H1 (cell line): ENCODE measurements around the gene H6PD. TPM values are rescaled to one million over a fixed set of nuclear protein-coding genes. Genes with fewer than 3 reads are reported as not detected.
A peak's percentile ranks its signal among the peaks of the same experiment; 100 is the strongest.

Experiments used
- CTCF ChIA-PET: fragments of 300-600 bp; sonication (Branson Sonifier 250); formaldehyde crosslinking; loops from one replicate; lab custom pipeline; 2021; ENCODE audit not compliant: partially characterized antibody; lab: Charles Lee
- POLR2A ChIA-PET: fragments of 300-600 bp; sonication (Branson Sonifier 250); formaldehyde crosslinking; loops from one replicate; lab custom pipeline; 2021; ENCODE audit warnings: inconsistent platforms; ENCODE audit not compliant: partially characterized antibody; lab: Charles Lee
- DNase-seq, 2 experiments: peaks; one replicate each; pipeline versions ENCODE4 v3.0.0 to v3.0.0-alpha.2; 2010 to 2022; ENCODE audit warnings: low spot score in 2 of 2, low read depth in 1 of 2, mixed read lengths in 1 of 2
- FAIRE-seq: peaks from 2 replicates; lab custom pipeline; 2011; peaks lifted over from hg19 to GRCh38; lab: Jason Lieb, UNC
- H2AFZ ChIP-seq: 2 replicates; pipeline ENCODE4 v1.8.1; 2012; ENCODE audit warnings: low read length, inconsistent platforms
- H2AK5ac ChIP-seq: 2 replicates; pipeline ENCODE4 v1.6.1; 2013; ENCODE audit warnings: low read depth, low read length
- H2BK120ac ChIP-seq: replicated peaks from 2 replicates; pipeline ENCODE3; 2013; ENCODE audit warnings: low read depth, low read length, inconsistent platforms
- H2BK12ac ChIP-seq: 2 replicates; pipeline ENCODE4 v1.6.1; 2013; ENCODE audit warnings: low read depth, low read length
- H2BK15ac ChIP-seq: 2 replicates; pipeline ENCODE4 v1.6.1; 2013; ENCODE audit warnings: low read length
- H2BK20ac ChIP-seq: 2 replicates; pipeline ENCODE4 v1.6.1; 2013; ENCODE audit warnings: low read length
- H2BK5ac ChIP-seq: 2 replicates; pipeline ENCODE4 v1.6.1; 2013; ENCODE audit warnings: low read depth, low read length
- H3K14ac ChIP-seq: 2 replicates; pipeline ENCODE4 v1.6.1; 2013; ENCODE audit warnings: inconsistent platforms; ENCODE audit not compliant: insufficient read length
- H3K18ac ChIP-seq: 2 replicates; pipeline ENCODE4 v1.6.1; 2013; ENCODE audit warnings: low read length; ENCODE audit errors: extremely low read depth
- H3K23ac ChIP-seq: 2 replicates; pipeline ENCODE4 v1.6.1; 2013; ENCODE audit warnings: inconsistent platforms; ENCODE audit not compliant: insufficient read length
- H3K23me2 ChIP-seq: 2 replicates; pipeline ENCODE4 v1.6.1; 2013; ENCODE audit warnings: low read depth, low read length
- H3K27ac ChIP-seq: 2 replicates; pipeline ENCODE4 v1.6.1; 2011; ENCODE audit warnings: low read depth, low read length, inconsistent platforms
- H3K27me3 ChIP-seq, 4 experiments: replicated peaks in 1 of 4; 1 replicate in 1 of 4; 2 replicates in 3 of 4; pipeline versions ENCODE4 v1.6.1 to v1.8.1; 2011 to 2013; ENCODE audit warnings: low read length in 3 of 4, mild to moderate bottlenecking in 3 of 4, inconsistent platforms in 2 of 4, mixed read lengths in 2 of 4, moderate library complexity in 1 of 4; ENCODE audit not compliant: control insufficient read depth in 3 of 4, insufficient read depth in 3 of 4; ENCODE audit errors: extremely low read depth in 1 of 4
- H3K36me3 ChIP-seq, 4 experiments: 2 replicates each; pipeline versions ENCODE4 v1.6.1 to v1.8.1; 2011 to 2013; ENCODE audit warnings: mild to moderate bottlenecking in 4 of 4, low read length in 3 of 4, moderate library complexity in 2 of 4, control low read depth in 1 of 4, inconsistent platforms in 1 of 4; ENCODE audit not compliant: insufficient read depth in 4 of 4, control insufficient read depth in 2 of 4
- H3K4ac ChIP-seq: replicated peaks from 2 replicates; pipeline ENCODE3; 2013; ENCODE audit warnings: low read length, low read depth, mixed read lengths, inconsistent platforms; ENCODE audit not compliant: insufficient read length
- H3K4me1 ChIP-seq, 4 experiments: replicated peaks in 1 of 4; 1 replicate in 1 of 4; 2 replicates in 3 of 4; pipeline versions ENCODE4 v1.6.1 to v1.8.1; 2011 to 2013; ENCODE audit warnings: low read length in 3 of 4, inconsistent platforms in 2 of 4, mixed read lengths in 1 of 4; ENCODE audit not compliant: insufficient read depth in 4 of 4, control insufficient read depth in 3 of 4
- H3K4me2 ChIP-seq, 2 experiments: 2 replicates each; pipeline versions ENCODE4 v1.6.1 to v1.8.1; 2011 to 2013; ENCODE audit warnings: low read depth in 2 of 2, low read length in 2 of 2, control low read depth in 1 of 2, inconsistent platforms in 1 of 2, mild to moderate bottlenecking in 1 of 2; ENCODE audit not compliant: insufficient read depth in 1 of 2
- H3K4me3 ChIP-seq, 4 experiments: fragments of 200-600, 300-600 bp in 1 of 4; sonication (generic), shearing (Covaris generic), sonication (Bioruptor Twin) in 1 of 4; 2 replicates each; pipeline versions ENCODE4 v1.5.1 to v1.8.1; 2011 to 2016; ENCODE audit warnings: low read length in 4 of 4, low read depth in 3 of 4, control low read depth in 2 of 4, inconsistent platforms in 2 of 4, mild to moderate bottlenecking in 2 of 4, mixed read lengths in 1 of 4, moderate library complexity in 1 of 4; ENCODE audit not compliant: insufficient read depth in 2 of 4; ENCODE audit errors: extremely low read depth in 1 of 4
- H3K56ac ChIP-seq: replicated peaks from 2 replicates; pipeline ENCODE3; 2013; ENCODE audit warnings: low read depth, mild to moderate bottlenecking, mixed read lengths, low read length, inconsistent platforms; ENCODE audit not compliant: insufficient read length
- H3K79me1 ChIP-seq: 2 replicates; pipeline ENCODE4 v1.6.1; 2013; ENCODE audit warnings: low read depth, low read length, control low read depth
- H3K79me2 ChIP-seq, 2 experiments: 2 replicates each; pipeline versions ENCODE4 v1.6.1 to v1.8.1; 2012 to 2013; ENCODE audit warnings: low read length in 2 of 2, mild to moderate bottlenecking in 2 of 2, inconsistent platforms in 1 of 2; ENCODE audit not compliant: insufficient read depth in 2 of 2, control insufficient read depth in 1 of 2
- H3K9ac ChIP-seq, 4 experiments: replicated peaks in 1 of 4; 1 replicate in 1 of 4; 2 replicates in 3 of 4; pipeline versions ENCODE4 v1.6.1 to v1.8.1; 2011 to 2013; ENCODE audit warnings: low read depth in 3 of 4, low read length in 3 of 4, control low read depth in 2 of 4, mild to moderate bottlenecking in 2 of 4, moderate library complexity in 2 of 4, inconsistent platforms in 1 of 4; ENCODE audit errors: extremely low read depth in 1 of 4
- H3K9me3 ChIP-seq, 2 experiments: 2 replicates each; pipeline versions ENCODE4 v1.6.1 to v1.8.1; 2012 to 2013; ENCODE audit warnings: mild to moderate bottlenecking in 2 of 2, moderate library complexity in 2 of 2, control low read depth in 1 of 2, inconsistent platforms in 1 of 2, low read depth in 1 of 2, low read length in 1 of 2, mixed read lengths in 1 of 2; ENCODE audit not compliant: insufficient read depth in 2 of 2
- H4K20me1 ChIP-seq, 2 experiments: replicated peaks in 1 of 2; 2 replicates each; pipeline versions ENCODE3 to v1.8.1; 2011 to 2013; ENCODE audit warnings: inconsistent platforms in 2 of 2, low read length in 2 of 2, mild to moderate bottlenecking in 1 of 2; ENCODE audit not compliant: insufficient read depth in 2 of 2, control insufficient read depth in 1 of 2
- H4K5ac ChIP-seq: 2 replicates; pipeline ENCODE4 v1.6.1; 2013; ENCODE audit warnings: low read length, low read depth, mixed read lengths, inconsistent platforms; ENCODE audit not compliant: insufficient read length
- H4K8ac ChIP-seq: 2 replicates; pipeline ENCODE4 v1.8.0; 2013; ENCODE audit warnings: mild to moderate bottlenecking, moderate library complexity, low read length, inconsistent platforms; ENCODE audit not compliant: insufficient read depth; ENCODE audit errors: extremely low read depth
- H4K91ac ChIP-seq: replicated peaks from 2 replicates; pipeline ENCODE3; 2013; ENCODE audit warnings: low read length, mixed read lengths, inconsistent platforms; ENCODE audit not compliant: insufficient read length
- ASH2L ChIP-seq: fragments of 200-600, 300-600 bp; sonication (generic); IDR thresholded peaks from one replicate; pipeline ENCODE4 v1.7.1; 2017; ENCODE audit warnings: low read length
- ATF2 ChIP-seq: IDR thresholded peaks from 2 replicates; pipeline ENCODE4 v1.6.1; 2012; ENCODE audit warnings: low read length, inconsistent platforms
- KDM4A ChIP-seq: IDR thresholded peaks from one replicate; pipeline ENCODE4 v1.7.1; 2012; ENCODE audit warnings: low read depth, mild to moderate bottlenecking, moderate library complexity, low read length, inconsistent platforms; ENCODE audit not compliant: severe bottlenecking
- POLR2A ChIP-seq, 2 experiments: IDR thresholded peaks; 1 replicate in 1 of 2; 2 replicates in 1 of 2; pipeline ENCODE4 v1.6.1; 2011; ENCODE audit warnings: low read depth in 2 of 2, low read length in 2 of 2, mild to moderate bottlenecking in 2 of 2; ENCODE audit errors: control extremely low read depth in 1 of 2
- SIRT6 ChIP-seq: IDR thresholded peaks from one replicate; pipeline ENCODE4 v1.7.1; 2012; ENCODE audit warnings: low read length, inconsistent platforms
- SIX5 ChIP-seq: IDR thresholded peaks from 2 replicates; pipeline ENCODE4 v1.6.1; 2011; ENCODE audit warnings: mild to moderate bottlenecking, low read depth, low read length
- SP4 ChIP-seq: IDR thresholded peaks from 2 replicates; pipeline ENCODE4 v1.6.1; 2012; ENCODE audit warnings: low read length, inconsistent platforms
- WGBS, 2 experiments: shearing (Covaris generic) in 1 of 2; methylation state at CpG; one replicate each; pipeline versions ENCODE4 v1.1.6 to v1.1.7; 2013 to 2015; ENCODE audit warnings: low lambda C conversion rate in 2 of 2, mixed read lengths in 2 of 2, inconsistent platforms in 1 of 2, low coverage in 1 of 2, missing lambda C conversion rate in 1 of 2; ENCODE audit not compliant: insufficient replicate concordance in 2 of 2, insufficient coverage in 1 of 2, insufficient read length in 1 of 2; ENCODE audit errors: extremely low coverage in 1 of 2, missing lambda C conversion rate in 1 of 2; 5-methylcytosine and 5-hydroxymethylcytosine counted together
- polyA plus RNA-seq, 7 experiments: library from polyadenylated mRNA; depleted of rRNA in 3 of 7; stranded (reverse) in 5 of 7; unstranded in 2 of 7; fragments of >200 nt in 5 of 7; fragments of 200-250 nt in 2 of 7; gene quantifications; 1 replicate in 5 of 7; 2 replicates in 1 of 7; 4 replicates in 1 of 7; pipeline versions ENCODE4 v1.2.1 to v1.2.3, GENCODE V29; 2011 to 2013; ENCODE audit warnings: missing spikeins in 2 of 7, mixed read lengths in 2 of 7
- total RNA-seq: library from RNA; stranded (reverse); fragmentation: NEBNext Ultra II Directional; extraction: Animal tissue kit (Norgen Biotek cat#: 25700); gene quantifications from 2 replicates; pipeline ENCODE4 v1.2.1, GENCODE V29; 2021

The H6PD gene
- total and polyA plus RNA-seq, 2 of the 8 experiments (the other 6 are each of a cell fraction or from before 2014, with no cell fraction given): 3.6 to 3.8 TPM

GRCh38 chr1:9250411-9251381 lies 16.1 kb downstream of the H6PD start:
- no peak for DNase-seq
- H3K4me1 ChIP-seq: peaks cover 17 to 37% (median 30%) of the 10 kb centered on the region in 4 experiments
- H3K36me3 ChIP-seq: no peaks in the 10 kb centered on the region
- FAIRE-seq: no peak
- H3K14ac ChIP-seq: no peak overlapping the region
- TF ChIP-seq SIRT6: no peak
- no peak for TF ChIP-seq ASH2L
- TF ChIP-seq SP4: no peak
- no peak for TF ChIP-seq SIX5
- no peak for TF ChIP-seq KDM4A
- TF ChIP-seq POLR2A (IDR thresholded peaks at IDR 0.05; ENCODE audit: control extremely low read depth in 1 of 2, low read depth in 2 of 2, low read length in 2 of 2): no peak
- no peak for TF ChIP-seq ATF2
- H2BK20ac ChIP-seq: 0 out of 2 replicates have a peak overlapping the region, but pooled peaks have one; percentile 3
- H2BK12ac ChIP-seq: peak overlapping the region; percentile 32; the same call in 1 of the 2 replicates
- no peak overlapping the region for H3K4me2 ChIP-seq
- H3K23ac ChIP-seq: no peak overlapping the region
- H3K4ac ChIP-seq: no peak overlapping the region
- H3K27ac ChIP-seq: no peak overlapping the region
- H2BK5ac ChIP-seq: 0 out of 2 replicates have a peak overlapping the region, but pooled peaks have one; percentile 36
- H3K27me3 ChIP-seq: no peaks in the 10 kb centered on the region
- peak overlapping the region; percentile 78 for H4K91ac ChIP-seq
- H3K18ac ChIP-seq: peak overlapping the region; percentile 86; the same call in 1 of the 2 replicates
- no peak overlapping the region for H3K56ac ChIP-seq
- H4K8ac ChIP-seq: no peak overlapping the region; the same call in 1 of the 2 replicates
- H4K20me1 ChIP-seq: peaks cover 0 to 1% of the 10 kb centered on the region in 2 experiments
- H3K9me3 ChIP-seq: no peaks in the 10 kb centered on the region
- ChIA-PET CTCF (interaction anchor here (0.5 to 12.2 kb wide), 32 partner anchors 10 to 423 kb away, joined by 3 to 127 read pairs (median 4); partner anchors contain the start of gene H6PD), POLR2A (interaction anchor here (0.8 to 2.1 kb wide), 7 partner anchors 9 to 370 kb away, joined by 3 to 8 read pairs (median 3); partner anchors contain the start of gene SLC2A7)
- no peak overlapping the region for H2BK120ac ChIP-seq
- no peak overlapping the region for H2AFZ ChIP-seq
- no peak overlapping the region for H3K4me3 ChIP-seq
- peak overlapping the region; percentile 25; the same call in 1 of the 2 replicates for H2BK15ac ChIP-seq
- 0 out of 2 replicates have a peak overlapping the region, but pooled peaks have one; percentile 42 for H2AK5ac ChIP-seq
- H3K79me1 ChIP-seq: no peaks in the 10 kb centered on the region
- H3K23me2 ChIP-seq: 0 out of 2 replicates have a peak, but pooled peaks cover 2% of the 10 kb centered on the region
- 74% methylated on average over 16 of the region's 21 CpGs; no CpG with 5 or more reads in 1 of the 2 experiments for WGBS, 2 experiments
- no peaks in the 10 kb centered on the region for H3K79me2 ChIP-seq
- no peak overlapping the region; a peak in 1 of 7 replicates for H3K9ac ChIP-seq
- H4K5ac ChIP-seq: peak overlapping the region; percentile 30
